ENCODE measurements around the gene ZDHHC14.
A peak's percentile ranks its signal among the peaks of the same experiment; 100 is the strongest.

The ZDHHC14 gene

GRCh38 chr6:157650261-157650640 is 269.3 kb downstream of the ZDHHC14 start:
- no peak for DNase-seq

- DNase-seq = no peak
Measured at GRCh38 chr6:157650801-157651200, 269.8 kb downstream of the ZDHHC14 start.

GRCh38 chr6:157651731-157652490 is 270.9 kb downstream of the ZDHHC14 start:
- DNase-seq = no peak

- DNase-seq = no peak
Measured at GRCh38 chr6:157652601-157653363, 271.8 kb downstream of the ZDHHC14 start.

- no peak for DNase-seq
Measured at GRCh38 chr6:157653521-157653920, 272.5 kb downstream of the ZDHHC14 start.

- DNase-seq = no peak
Measured at GRCh38 chr6:157655139-157655538, 274.1 kb downstream of the ZDHHC14 start.

GRCh38 chr6:157656437-157656997 is 275.5 kb downstream of the ZDHHC14 start:
- DNase-seq = peak; percentile 62

- DNase-seq = no peak
Measured at GRCh38 chr6:157657754-157658153, 276.8 kb downstream of the ZDHHC14 start.

GRCh38 chr6:157658301-157658700 is 277.3 kb downstream of the ZDHHC14 start:
- no peak for DNase-seq

GRCh38 chr6:157659536-157660271 is 278.7 kb downstream of the ZDHHC14 start:
- peak; percentile 50 for DNase-seq

GRCh38 chr6:157660414-157660813 is 279.4 kb downstream of the ZDHHC14 start:
- DNase-seq = peak; percentile 28

GRCh38 chr6:157661652-157662051 is 280.7 kb downstream of the ZDHHC14 start:
- no peak for DNase-seq

- DNase-seq = no peak
Measured at GRCh38 chr6:157663261-157663660, 282.3 kb downstream of the ZDHHC14 start.

- DNase-seq = peak; percentile 98
Measured at GRCh38 chr6:157665180-157665579, 284.2 kb downstream of the ZDHHC14 start.

GRCh38 chr6:157666729-157667128 is 285.7 kb downstream of the ZDHHC14 start:
- no peak for DNase-seq

GRCh38 chr6:157667211-157668008 is 286.4 kb downstream of the ZDHHC14 start:
- peak; percentile 83 for DNase-seq

GRCh38 chr6:157668009-157668401 is 287.0 kb downstream of the ZDHHC14 start:
- no peak for DNase-seq

GRCh38 chr6:157668713-157669112 is 287.7 kb downstream of the ZDHHC14 start:
- DNase-seq = no peak

- DNase-seq = no peak
Measured at GRCh38 chr6:157669323-157669722, 288.3 kb downstream of the ZDHHC14 start.

- peak; percentile 74 for DNase-seq
Measured at GRCh38 chr6:157669747-157670216, 288.8 kb downstream of the ZDHHC14 start.

GRCh38 chr6:157670466-157671186 is 289.6 kb downstream of the ZDHHC14 start:
- no peak for DNase-seq

All from NCI-H69 (cell line).